ENCODE data around the gene ARF1. TPM values are rescaled to one million over a fixed set of nuclear protein-coding genes. Genes with fewer than 3 reads are reported as not detected.

ARF1 gene
- total and polyA plus RNA-seq, 10 of the 15 experiments (the other 5 are each of a cell fraction or from before 2014, with no cell fraction given), result 48.4 to 508 (median 283) TPM

- H3K79me2 ChIP-seq (ENCODE audit: control insufficient read depth, insufficient read depth, low read length), result peaks cover 33% of the 10 kb centered on the region
- no TSS peak for BruUV-seq (replicated peaks)
- 46% methylated on average over 10 of the region's 10 CpGs for WGBS (ENCODE audit: insufficient coverage, insufficient replicate concordance, low lambda C conversion rate, missing lambda C conversion rate)
- no peak overlapping the region for H2AFZ ChIP-seq (ENCODE audit: control insufficient read depth, low read depth, low read length)
- in situ Hi-C loops (cut with MboI) (no loop called here), intact Hi-C loops (cut with micrococcal nuclease; ENCODE audit: unreplicated experiment) (loop anchor here (10.0 kb wide), 1 partner anchor 313 kb away; no protein-coding TSS in a partner anchor)
- no peak overlapping the region for H3K4me3 ChIP-seq
- RAD21 ChIA-PET (ENCODE audit: unreplicated experiment), result no interaction called here
- H3K9me3 ChIP-seq (replicated peaks; ENCODE audit: control insufficient read depth, insufficient read depth, low read length), result no peaks in the 10 kb centered on the region
- H3K9ac ChIP-seq (ENCODE audit: control insufficient read depth, insufficient read depth, low read length), result no peak overlapping the region
- peaks cover 3% of the 10 kb centered on the region; the same call in 1 of the 2 replicates for H4K20me1 ChIP-seq (ENCODE audit: control insufficient read depth, insufficient read depth)
- no peak for DNase-seq (ENCODE audit: low read depth, low spot score)
- H3K27ac ChIP-seq (ENCODE audit: control insufficient read depth, insufficient read depth), result no peak overlapping the region
- H3K27me3 ChIP-seq (replicated peaks in 1 of 2; ENCODE audit: control insufficient read depth in 2 of 2, insufficient read depth in 2 of 2, low read length in 1 of 2), result no peaks in the 10 kb centered on the region
- SMC1A ChIA-PET (ENCODE audit: uncharacterized antibody, unreplicated experiment), result interaction anchor here (0.8 kb wide), 1 partner anchor 78 kb away, joined by 3 read pairs; no protein-coding TSS in a partner anchor
- POLR2A ChIA-PET, result no interaction called here
- FAIRE-seq, result no peak
- peaks cover 4% of the 10 kb centered on the region; the same call in 1 of the 2 replicates for H3K4me1 ChIP-seq (ENCODE audit: control insufficient read depth, insufficient read depth, low read length)
- no peaks in the 10 kb centered on the region for H3K36me3 ChIP-seq (ENCODE audit: control insufficient read depth in 2 of 2, insufficient read depth in 2 of 2, low read length in 1 of 2)
- no peak for ATAC-seq
- no peak overlapping the region for H3K4me2 ChIP-seq (ENCODE audit: control insufficient read depth, insufficient read depth)
- CTCF ChIA-PET, result interaction anchor here (0.5 kb wide), 1 partner anchor 80 kb away, joined by 3 read pairs; no protein-coding TSS in a partner anchor
- TF ChIP-seq KDM1A (IDR thresholded peaks at IDR 0.05; ENCODE audit: borderline replicate concordance) (no peak), IRF3 (IDR thresholded peaks at IDR 0.05) (no peak), CBX5 (IDR thresholded peaks at IDR 0.05; ENCODE audit: low read depth) (no peak), NFIC (IDR thresholded peaks at IDR 0.05; ENCODE audit: low read depth, low read length) (no peak), RFX5 (IDR thresholded peaks at IDR 0.05; ENCODE audit: low read depth, low read length) (no peak), IKZF1 (conservative IDR thresholded peaks at IDR 0.05) (no peak), TCF12 (IDR thresholded peaks at IDR 0.05; ENCODE audit: low read depth, low read length) (no peak), ZBTB40 (IDR thresholded peaks at IDR 0.05; ENCODE audit: borderline replicate concordance) (no peak), TCF7 (IDR thresholded peaks at IDR 0.05; ENCODE audit: borderline replicate concordance) (no peak), POLR2AphosphoS2 (IDR thresholded peaks at IDR 0.05; ENCODE audit: low read depth, low read length) (no peak), E4F1 (IDR thresholded peaks at IDR 0.05; ENCODE audit: borderline replicate concordance, partially characterized antibody) (no peak), E2F4 (IDR thresholded peaks at IDR 0.05; ENCODE audit: low read depth, low read length) (no peak)
Observed at GRCh38 chr1:228077565-228078330, 4.8 kb upstream of the ARF1 start.

Data from GM12878 (cell line).